Thoracic aorta (tissue), 2 donors: ENCODE measurements around the gene HCRTR2. TPM values are rescaled to one million over a fixed set of nuclear protein-coding genes. Genes with fewer than 3 reads are reported as not detected.

ENCODE experiments used
- ATAC-seq: fragments of 150-250 bp; one replicate; pipeline ENCODE4 v1.8.0; 2017; ENCODE audit warnings: low read depth; ENCODE audit not compliant: insufficient number of reproducible peaks, low FRiP score
- DNase-seq: peaks from one replicate; pipeline ENCODE4 v3.0.0-alpha.2; 2020; ENCODE audit warnings: low spot score
- H3K27ac ChIP-seq, 2 donors: fragments of 200-600 bp; sonication (generic); 1 replicate in 1 of 2; 2 replicates in 1 of 2; pipeline ENCODE4 v1.5.1; 2016; ENCODE audit warnings: mild to moderate bottlenecking in 2 of 2, moderate library complexity in 2 of 2
- H3K27me3 ChIP-seq: fragments of 200-600 bp; sonication (generic); replicated peaks from 2 replicates; pipeline ENCODE4 v1.6.0; 2016; ENCODE audit warnings: mild to moderate bottlenecking; ENCODE audit not compliant: insufficient read depth
- H3K36me3 ChIP-seq: fragments of 200-600 bp; sonication (generic); one replicate; pipeline ENCODE4 v1.5.1; 2016
- H3K4me1 ChIP-seq, 2 donors: fragments of 200-600 bp; sonication (generic); 1 replicate in 1 of 2; 2 replicates in 1 of 2; pipeline versions ENCODE4 v1.5.1 to v1.6.0; 2016; ENCODE audit warnings: low read depth in 2 of 2, mild to moderate bottlenecking in 1 of 2; ENCODE audit not compliant: control insufficient read depth in 1 of 2
- H3K4me3 ChIP-seq: fragments of 200-600 bp; sonication (generic); 2 replicates; pipeline ENCODE4 v1.5.1; 2016; ENCODE audit warnings: mild to moderate bottlenecking
- H3K9me3 ChIP-seq: fragments of 200-600 bp; sonication (generic); 2 replicates; pipeline ENCODE4 v1.5.1; 2016
- total RNA-seq, 2 donors: library from RNA; depleted of rRNA; stranded (reverse); fragments of >200 nt; gene quantifications; one replicate each; pipeline versions ENCODE4 v1.1.0 to v1.2.3, GENCODE V29; 2016
- TF ChIP-seq, protein P1 (sequence below): fragments of 200-600 bp; sonication (generic); IDR thresholded peaks from one replicate; pipeline ENCODE4 v1.5.1; 2019; ENCODE audit warnings: antibody characterized with exemption

The HCRTR2 gene
- not detected for total RNA-seq

DNA sequence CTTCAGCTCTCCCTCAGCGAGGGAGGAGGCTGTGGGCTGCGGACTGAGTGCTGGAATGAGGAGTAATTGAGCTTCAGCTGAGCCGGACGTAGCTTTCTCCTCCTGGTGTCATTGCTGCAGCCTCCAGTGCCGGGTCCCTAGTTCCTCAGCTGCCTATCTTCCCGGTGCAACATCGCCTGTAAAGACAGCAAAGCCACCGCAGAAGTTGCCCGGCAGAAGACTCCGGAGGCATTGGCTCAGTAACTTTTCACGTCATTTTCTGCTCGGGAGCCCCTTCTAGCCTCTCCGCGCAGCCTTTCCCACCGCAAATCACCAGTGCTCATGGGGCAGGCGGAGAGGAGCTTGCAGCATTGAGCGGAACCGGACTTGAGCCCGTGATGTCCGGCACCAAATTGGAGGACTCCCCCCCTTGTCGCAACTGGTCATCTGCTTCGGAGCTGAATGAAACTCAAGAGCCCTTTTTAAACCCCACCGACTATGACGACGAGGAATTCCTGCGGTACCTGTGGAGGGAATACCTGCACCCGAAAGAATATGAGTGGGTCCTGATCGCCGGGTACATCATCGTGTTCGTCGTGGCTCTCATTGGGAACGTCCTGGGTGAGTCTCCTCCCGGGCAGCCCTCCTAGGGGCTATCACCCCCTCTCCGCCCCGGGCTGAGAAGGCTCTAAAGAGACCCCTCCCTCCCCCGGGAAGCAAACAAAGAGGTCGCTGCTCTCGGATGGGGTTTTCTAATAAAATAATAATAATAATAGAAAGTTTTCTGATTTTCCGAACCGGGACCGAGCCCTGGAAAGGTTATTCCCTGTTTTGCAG, at the start of gene HCRTR2:
HCRTR2 (plus strand) TSS at position 305 of the 816 bp plus-strand sequence; CDS start at position 378, 73 bp downstream.
- Histone ChIP-seq H3K4me3 (peak within 1 kb of the TSS; percentile 38), H3K9me3 (no peaks in the 10 kb centered on the region), H3K27ac (no peak within 1 kb of the TSS), H3K4me1 (peaks cover 0 to 4% of the 10 kb centered on the region in 2 donors), H3K36me3 (no peaks in the 10 kb centered on the region), H3K27me3 (no peaks in the 10 kb centered on the region)
- ATAC-seq (no peak), DNase-seq (no peak)
- TF ChIP-seq, protein P1, sequence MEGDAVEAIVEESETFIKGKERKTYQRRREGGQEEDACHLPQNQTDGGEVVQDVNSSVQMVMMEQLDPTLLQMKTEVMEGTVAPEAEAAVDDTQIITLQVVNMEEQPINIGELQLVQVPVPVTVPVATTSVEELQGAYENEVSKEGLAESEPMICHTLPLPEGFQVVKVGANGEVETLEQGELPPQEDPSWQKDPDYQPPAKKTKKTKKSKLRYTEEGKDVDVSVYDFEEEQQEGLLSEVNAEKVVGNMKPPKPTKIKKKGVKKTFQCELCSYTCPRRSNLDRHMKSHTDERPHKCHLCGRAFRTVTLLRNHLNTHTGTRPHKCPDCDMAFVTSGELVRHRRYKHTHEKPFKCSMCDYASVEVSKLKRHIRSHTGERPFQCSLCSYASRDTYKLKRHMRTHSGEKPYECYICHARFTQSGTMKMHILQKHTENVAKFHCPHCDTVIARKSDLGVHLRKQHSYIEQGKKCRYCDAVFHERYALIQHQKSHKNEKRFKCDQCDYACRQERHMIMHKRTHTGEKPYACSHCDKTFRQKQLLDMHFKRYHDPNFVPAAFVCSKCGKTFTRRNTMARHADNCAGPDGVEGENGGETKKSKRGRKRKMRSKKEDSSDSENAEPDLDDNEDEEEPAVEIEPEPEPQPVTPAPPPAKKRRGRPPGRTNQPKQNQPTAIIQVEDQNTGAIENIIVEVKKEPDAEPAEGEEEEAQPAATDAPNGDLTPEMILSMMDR, result no peak

DNA sequence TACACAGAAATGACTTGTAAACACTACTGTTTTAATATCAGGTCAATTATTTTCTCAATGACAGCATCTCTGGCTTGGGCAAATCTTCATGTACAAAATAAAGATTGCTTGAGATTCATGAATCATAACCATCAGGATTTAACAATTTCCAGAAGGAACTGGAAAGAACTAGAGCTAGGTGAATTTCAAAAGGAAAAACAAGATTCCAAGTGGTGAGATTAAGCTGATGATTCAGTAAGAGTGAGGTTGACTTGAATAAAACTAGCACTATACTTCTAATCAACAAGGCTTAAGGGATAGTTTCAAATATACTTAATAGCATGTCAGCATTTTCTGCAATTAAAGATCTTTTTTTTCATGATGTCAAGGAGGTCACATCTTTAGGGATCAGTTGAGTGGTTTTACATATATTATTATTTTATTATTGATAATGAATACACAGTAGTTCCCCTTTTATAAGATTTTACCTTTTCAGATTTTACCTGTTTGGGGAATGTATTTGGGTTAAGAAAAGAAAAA, 43.5 kb upstream of the HCRTR2 start:
- H3K27ac ChIP-seq, result no peak overlapping the region
- DNase-seq (no peak), ATAC-seq (no peak)
- TF ChIP-seq, protein P1, result no peak
- H3K4me3 ChIP-seq, result no peak overlapping the region
- no peaks in the 10 kb centered on the region for H3K27me3 ChIP-seq
- H3K36me3 ChIP-seq, result no peaks in the 10 kb centered on the region
- H3K9me3 ChIP-seq, result no peaks in the 10 kb centered on the region
- H3K4me1 ChIP-seq, result no peaks in the 10 kb centered on the region

DNA sequence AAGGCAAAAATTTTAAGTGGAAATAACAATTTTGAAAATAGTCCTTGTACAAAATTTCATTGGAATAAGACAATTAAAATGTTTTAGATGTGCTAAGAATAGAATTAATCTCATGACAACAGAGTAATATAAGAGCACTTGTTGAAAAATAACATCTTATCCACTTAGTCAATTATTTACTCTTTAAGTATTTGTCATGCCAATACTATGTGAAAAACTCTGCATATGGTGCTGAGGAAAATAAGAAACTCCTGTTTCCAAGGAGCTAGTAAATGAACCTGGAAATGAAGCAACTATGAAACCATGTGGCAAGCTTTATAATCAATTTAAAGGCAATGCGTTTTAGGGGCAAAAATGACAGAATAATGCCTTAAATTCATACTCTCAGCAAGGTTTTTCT, 42.7 kb upstream of the HCRTR2 start:
- DNase-seq, result no peak
- TF ChIP-seq, protein P1, result no peak
- no peaks in the 10 kb centered on the region for H3K4me1 ChIP-seq
- H3K27ac ChIP-seq, result no peak overlapping the region
- H3K4me3 ChIP-seq, result no peak overlapping the region
- H3K27me3 ChIP-seq, result no peaks in the 10 kb centered on the region
- no peaks in the 10 kb centered on the region for H3K36me3 ChIP-seq
- no peak for ATAC-seq
- no peaks in the 10 kb centered on the region for H3K9me3 ChIP-seq

DNA sequence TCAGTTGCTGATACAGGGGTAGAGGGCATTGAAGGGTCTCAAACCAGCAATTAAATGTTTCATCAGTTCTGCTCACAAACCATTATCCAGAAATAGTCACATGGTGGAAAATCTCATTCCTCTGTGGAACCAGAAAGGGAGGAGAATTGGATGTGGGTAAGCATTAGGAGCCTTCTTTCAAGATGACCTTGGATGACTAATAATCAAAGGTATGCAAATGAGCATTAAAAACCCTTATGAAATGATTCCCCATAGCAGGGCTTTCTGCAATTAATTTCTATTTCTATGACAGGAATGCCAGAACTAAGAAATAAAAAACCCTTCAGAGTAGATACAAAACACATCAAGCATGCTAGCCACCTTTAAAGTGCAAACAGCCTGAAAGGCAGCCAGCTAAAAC, 37.4 kb upstream of the HCRTR2 start:
- Histone ChIP-seq H3K9me3 (no peaks in the 10 kb centered on the region), H3K27me3 (no peaks in the 10 kb centered on the region), H3K4me3 (no peak overlapping the region), H3K36me3 (no peaks in the 10 kb centered on the region), H3K27ac (no peak overlapping the region), H3K4me1 (no peaks in the 10 kb centered on the region)
- no peak for DNase-seq
- no peak for ATAC-seq
- TF ChIP-seq, protein P1, result no peak

DNA sequence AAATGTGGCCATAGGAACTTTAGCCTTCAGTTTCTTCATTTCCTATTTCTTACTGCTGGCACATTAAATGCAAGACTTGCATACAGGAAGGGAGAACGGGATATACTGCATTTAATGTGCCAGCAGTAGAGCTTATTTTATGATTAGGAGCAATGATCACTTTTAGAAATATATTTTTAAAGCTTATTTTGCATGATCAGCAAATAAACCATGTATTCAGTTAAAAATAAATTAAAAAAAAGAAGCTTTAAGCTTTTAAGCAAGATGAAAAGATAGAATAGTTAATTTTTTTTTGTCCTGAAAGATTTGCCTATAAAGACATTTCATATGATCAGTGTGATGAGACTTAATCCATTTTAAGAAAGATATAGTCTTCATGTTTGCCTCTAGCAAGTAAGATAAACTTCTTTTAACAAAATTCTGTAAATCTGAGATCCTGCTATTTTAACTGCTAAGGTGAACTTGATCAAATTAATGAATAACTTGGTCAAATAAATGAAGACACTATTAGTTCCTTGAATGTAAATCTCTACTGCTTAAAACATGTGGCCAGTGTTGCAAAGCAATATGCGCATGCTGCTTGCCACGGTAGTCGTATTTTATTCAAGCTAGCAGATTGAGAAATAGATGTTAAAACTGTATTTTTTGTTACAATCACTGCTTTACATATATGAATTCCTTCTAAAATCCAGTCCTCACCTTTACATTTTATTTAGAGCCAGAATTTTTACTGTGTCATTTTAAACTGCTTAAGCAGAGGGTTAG, 36.2 kb upstream of the HCRTR2 start:
- DNase-seq (no peak), ATAC-seq (no peak)
- Histone ChIP-seq H3K36me3 (no peaks in the 10 kb centered on the region), H3K4me3 (no peak overlapping the region), H3K27ac (no peak overlapping the region), H3K4me1 (no peaks in the 10 kb centered on the region), H3K27me3 (no peaks in the 10 kb centered on the region), H3K9me3 (no peaks in the 10 kb centered on the region)
- TF ChIP-seq, protein P1, result no peak
